ENCODE measurements around the gene FAM107A. TPM values are rescaled to one million over a fixed set of nuclear protein-coding genes. Genes with fewer than 3 reads are reported as not detected.

FAM107A gene
- total and polyA plus RNA-seq, 2 experiments from 2014 or later: 1.0 to 1.1 TPM

- Mint-ChIP-seq H3K27ac (no peak overlapping the region), H3K4me3 (no peak overlapping the region), H3K27me3 (ENCODE audit: insufficient read depth, low read depth, poor library complexity) (peaks cover 5% of the 10 kb centered on the region), H3K36me3 (ENCODE audit: low read depth) (no peaks in the 10 kb centered on the region), H3K9me3 (no peaks in the 10 kb centered on the region; the same call in 2 of the 3 replicates), H3K4me1 (no peaks in the 10 kb centered on the region; the same call in 2 of the 3 replicates)
- H3K4me2 ChIP-seq: no peak overlapping the region
- DNase-seq (ENCODE audit: low spot score) (no peak), ATAC-seq (no peak)
- H3F3A ChIP-seq (replicated peaks; ENCODE audit: low read depth): no peaks in the 10 kb centered on the region
- H3K4me3 ChIP-seq: no peak overlapping the region
- H3K4me1 ChIP-seq (ENCODE audit: insufficient read depth): no peaks in the 10 kb centered on the region
- no peak overlapping the region; the same call in 1 of the 2 replicates for H2AFZ ChIP-seq
- no peaks in the 10 kb centered on the region for H3K27me3 ChIP-seq (ENCODE audit: insufficient read depth)
- H3K79me2 ChIP-seq (replicated peaks; ENCODE audit: insufficient read depth): no peaks in the 10 kb centered on the region
- no peaks in the 10 kb centered on the region for H4K20me1 ChIP-seq (replicated peaks; ENCODE audit: insufficient read depth)
- no peak overlapping the region for H3K27ac ChIP-seq (ENCODE audit: low read depth)
- H3K36me3 ChIP-seq (ENCODE audit: insufficient read depth): no peaks in the 10 kb centered on the region
- H3K9me2 ChIP-seq (ENCODE audit: insufficient read depth): no peaks in the 10 kb centered on the region
- no peak for TF ChIP-seq STAT1 (IDR thresholded peaks at IDR 0.05; ENCODE audit: unreplicated experiment)
Measured at GRCh38 chr3:58622892-58623291, 45.7 kb upstream of the FAM107A start.

- Histone ChIP-seq H4K20me1 (replicated peaks; ENCODE audit: insufficient read depth) (no peaks in the 10 kb centered on the region), H3K27ac (ENCODE audit: low read depth) (no peak overlapping the region), H3K36me3 (ENCODE audit: insufficient read depth) (no peaks in the 10 kb centered on the region), H3K4me2 (no peak overlapping the region), H3K27me3 (ENCODE audit: insufficient read depth) (no peaks in the 10 kb centered on the region), H3K4me1 (ENCODE audit: insufficient read depth) (no peaks in the 10 kb centered on the region), H3K79me2 (replicated peaks; ENCODE audit: insufficient read depth) (no peaks in the 10 kb centered on the region), H2AFZ (no peak overlapping the region), H3F3A (replicated peaks; ENCODE audit: low read depth) (no peaks in the 10 kb centered on the region), H3K9me2 (ENCODE audit: insufficient read depth) (no peaks in the 10 kb centered on the region), H3K4me3 (no peak overlapping the region)
- Mint-ChIP-seq H3K9me3 (no peaks in the 10 kb centered on the region; the same call in 2 of the 3 replicates), H3K4me3 (no peak overlapping the region), H3K4me1 (peaks cover 3% of the 10 kb centered on the region; the same call in 2 of the 3 replicates), H3K27me3 (ENCODE audit: insufficient read depth, low read depth, poor library complexity) (peaks cover 5% of the 10 kb centered on the region), H3K36me3 (ENCODE audit: low read depth) (no peaks in the 10 kb centered on the region), H3K27ac (no peak overlapping the region)
- ATAC-seq (no peak), DNase-seq (ENCODE audit: low spot score) (no peak)
- TF ChIP-seq NANOG (IDR thresholded peaks at IDR 0.05; ENCODE audit: borderline replicate concordance) (no peak), ZNF331 (CRISPR knock-in tag; IDR thresholded peaks at IDR 0.05; ENCODE audit: low read depth) (no peak), ETS1 (IDR thresholded peaks at IDR 0.05) (no peak), CREB1 (CRISPR knock-in tag; IDR thresholded peaks at IDR 0.05; ENCODE audit: low read depth) (no peak), POLR2AphosphoS5 (IDR thresholded peaks at IDR 0.05; ENCODE audit: low read depth) (no peak)
Measured at GRCh38 chr3:58622436-58622835, 45.2 kb upstream of the FAM107A start.

GRCh38 chr3:58621086-58621830 lies 44.1 kb upstream of the FAM107A start:
- H3K4me1 ChIP-seq (ENCODE audit: insufficient read depth): no peaks in the 10 kb centered on the region
- H3K79me2 ChIP-seq (replicated peaks; ENCODE audit: insufficient read depth): no peaks in the 10 kb centered on the region
- H3K9me3 Mint-ChIP-seq: no peaks in the 10 kb centered on the region; the same call in 2 of the 3 replicates
- H4K20me1 ChIP-seq (replicated peaks; ENCODE audit: insufficient read depth): no peaks in the 10 kb centered on the region
- H3F3A ChIP-seq (replicated peaks; ENCODE audit: low read depth): no peaks in the 10 kb centered on the region
- H3K4me3 Mint-ChIP-seq: no peak overlapping the region
- H3K4me1 Mint-ChIP-seq: peaks cover 6% of the 10 kb centered on the region; the same call in 2 of the 3 replicates
- no peak overlapping the region for H3K4me3 ChIP-seq
- no peaks in the 10 kb centered on the region for H3K27me3 ChIP-seq (ENCODE audit: insufficient read depth)
- no peak overlapping the region for H2AFZ ChIP-seq
- H3K27ac Mint-ChIP-seq: no peak overlapping the region
- DNase-seq (ENCODE audit: low spot score): no peak
- H3K9me2 ChIP-seq (ENCODE audit: insufficient read depth): no peaks in the 10 kb centered on the region
- no peaks in the 10 kb centered on the region for H3K36me3 ChIP-seq (ENCODE audit: insufficient read depth)
- H3K27me3 Mint-ChIP-seq (ENCODE audit: insufficient read depth, low read depth, poor library complexity): peaks cover 5% of the 10 kb centered on the region
- no peak overlapping the region for H3K27ac ChIP-seq (ENCODE audit: low read depth)
- H3K4me2 ChIP-seq: no peak overlapping the region
- H3K36me3 Mint-ChIP-seq (ENCODE audit: low read depth): no peaks in the 10 kb centered on the region
- no peak for ATAC-seq
- no peak for TF ChIP-seq ZNF462 (CRISPR knock-in tag; IDR thresholded peaks at IDR 0.05)
